Measurements from ENCODE around the gene AAK1. TPM values are rescaled to one million over a fixed set of nuclear protein-coding genes. Genes with fewer than 3 reads are reported as not detected.

AAK1 gene
- polyA plus RNA-seq, 1 donor from 2014 or later = 26.7 TPM

GRCh38 chr2:69619725-69620124, 23.8 kb downstream of the AAK1 start:
- H3F3A ChIP-seq (ENCODE audit: insufficient read depth, low read length, poor library complexity, severe bottlenecking) = no peaks in the 10 kb centered on the region
- H3K27me3 ChIP-seq (ENCODE audit: insufficient read depth, low read depth, low read length) = no peaks in the 10 kb centered on the region
- H3K9me3 ChIP-seq (ENCODE audit: low read length) = no peaks in the 10 kb centered on the region
- H2AFZ ChIP-seq (ENCODE audit: low read depth, low read length) = no peak overlapping the region
- peaks cover 12% of the 10 kb centered on the region for H3K79me2 ChIP-seq (replicated peaks; ENCODE audit: insufficient read depth, low read length)
- TF ChIP-seq MXI1 (conservative IDR thresholded peaks at IDR 0.05; ENCODE audit: poor library complexity, severe bottlenecking) (no peak), POLR2AphosphoS5 (IDR thresholded peaks at IDR 0.05) (no peak), EP300 (conservative IDR thresholded peaks at IDR 0.05; ENCODE audit: poor library complexity, severe bottlenecking) (no peak)
- H4K20me1 ChIP-seq (ENCODE audit: insufficient read depth) = no peaks in the 10 kb centered on the region
- H3K27ac ChIP-seq (ENCODE audit: low read length) = no peak overlapping the region
- no peak overlapping the region for H3K4me3 ChIP-seq (ENCODE audit: low read length)
- H3K9me2 ChIP-seq (ENCODE audit: insufficient read depth, low read length) = no peaks in the 10 kb centered on the region
- H3K36me3 ChIP-seq (ENCODE audit: insufficient read depth, low read length) = no peaks in the 10 kb centered on the region
- no peak overlapping the region for H3K9ac ChIP-seq (ENCODE audit: low read length)
- H3K4me2 ChIP-seq (ENCODE audit: low read length) = no peak overlapping the region

- no peak for TF ChIP-seq REST (IDR thresholded peaks at IDR 0.05; ENCODE audit: borderline replicate concordance)
- no peak for TF ChIP-seq CTCF (IDR thresholded peaks at IDR 0.05; ENCODE audit: poor library complexity, severe bottlenecking)
- TF ChIP-seq POLR2AphosphoS5 (IDR thresholded peaks at IDR 0.05) = no peak
- TF ChIP-seq SMC3 (conservative IDR thresholded peaks at IDR 0.05; ENCODE audit: poor library complexity) = no peak
- no peak for TF ChIP-seq MXI1 (conservative IDR thresholded peaks at IDR 0.05; ENCODE audit: poor library complexity, severe bottlenecking)
- TF ChIP-seq EZH2 (IDR thresholded peaks at IDR 0.05; ENCODE audit: borderline replicate concordance, insufficient read depth, low read length, poor library complexity, severe bottlenecking) = no peak
- TF ChIP-seq TAF1 (IDR thresholded peaks at IDR 0.05; ENCODE audit: low read depth) = no peak
- TF ChIP-seq RAD21 (conservative IDR thresholded peaks at IDR 0.05) = no peak
- no peak for TF ChIP-seq EP300 (conservative IDR thresholded peaks at IDR 0.05; ENCODE audit: poor library complexity, severe bottlenecking)
- Histone ChIP-seq H3K9ac (ENCODE audit: low read length) (no peak overlapping the region), H3K9me2 (ENCODE audit: insufficient read depth, low read length) (no peaks in the 10 kb centered on the region), H3K27ac (ENCODE audit: low read length) (no peak overlapping the region), H3K4me2 (ENCODE audit: low read length) (no peak overlapping the region), H2AFZ (ENCODE audit: low read depth, low read length) (no peak overlapping the region), H3K79me2 (replicated peaks; ENCODE audit: insufficient read depth, low read length) (peaks cover 12% of the 10 kb centered on the region), H3K9me3 (ENCODE audit: low read length) (no peaks in the 10 kb centered on the region), H4K20me1 (ENCODE audit: insufficient read depth) (no peaks in the 10 kb centered on the region), H3K4me3 (ENCODE audit: low read length) (no peak overlapping the region), H3K27me3 (ENCODE audit: insufficient read depth, low read depth, low read length) (no peaks in the 10 kb centered on the region), H3K36me3 (ENCODE audit: insufficient read depth, low read length) (no peaks in the 10 kb centered on the region), H3F3A (ENCODE audit: insufficient read depth, low read length, poor library complexity, severe bottlenecking) (no peaks in the 10 kb centered on the region)
Measured at GRCh38 chr2:69618362-69618761, 25.2 kb downstream of the AAK1 start.

- Histone ChIP-seq H3K79me2 (replicated peaks; ENCODE audit: insufficient read depth, low read length) (peaks cover 10% of the 10 kb centered on the region), H2AFZ (ENCODE audit: low read depth, low read length) (no peak overlapping the region), H4K20me1 (ENCODE audit: insufficient read depth) (no peaks in the 10 kb centered on the region), H3K4me2 (ENCODE audit: low read length) (no peak overlapping the region), H3K9ac (ENCODE audit: low read length) (no peak overlapping the region), H3K36me3 (ENCODE audit: insufficient read depth, low read length) (no peaks in the 10 kb centered on the region), H3K9me2 (ENCODE audit: insufficient read depth, low read length) (no peaks in the 10 kb centered on the region), H3K27ac (ENCODE audit: low read length) (no peak overlapping the region), H3K27me3 (ENCODE audit: insufficient read depth, low read depth, low read length) (no peaks in the 10 kb centered on the region), H3K9me3 (ENCODE audit: low read length) (no peaks in the 10 kb centered on the region), H3K4me3 (ENCODE audit: low read length) (no peak overlapping the region), H3F3A (ENCODE audit: insufficient read depth, low read length, poor library complexity, severe bottlenecking) (no peaks in the 10 kb centered on the region)
- no peak for TF ChIP-seq RAD21 (conservative IDR thresholded peaks at IDR 0.05)
- TF ChIP-seq EP300 (conservative IDR thresholded peaks at IDR 0.05; ENCODE audit: poor library complexity, severe bottlenecking) = no peak
- no peak for TF ChIP-seq MXI1 (conservative IDR thresholded peaks at IDR 0.05; ENCODE audit: poor library complexity, severe bottlenecking)
- no peak for TF ChIP-seq POLR2AphosphoS5 (IDR thresholded peaks at IDR 0.05)
- TF ChIP-seq REST (IDR thresholded peaks at IDR 0.05; ENCODE audit: borderline replicate concordance) = no peak
- no peak for TF ChIP-seq CTCF (IDR thresholded peaks at IDR 0.05; ENCODE audit: poor library complexity, severe bottlenecking)
- no peak for TF ChIP-seq EZH2 (IDR thresholded peaks at IDR 0.05; ENCODE audit: borderline replicate concordance, insufficient read depth, low read length, poor library complexity, severe bottlenecking)
Measured at GRCh38 chr2:69617744-69618143, 25.8 kb downstream of the AAK1 start.

Data from neural cell (in vitro differentiated cells).